ENCODE data around the gene CLEC11A.

CLEC11A gene, protein sequence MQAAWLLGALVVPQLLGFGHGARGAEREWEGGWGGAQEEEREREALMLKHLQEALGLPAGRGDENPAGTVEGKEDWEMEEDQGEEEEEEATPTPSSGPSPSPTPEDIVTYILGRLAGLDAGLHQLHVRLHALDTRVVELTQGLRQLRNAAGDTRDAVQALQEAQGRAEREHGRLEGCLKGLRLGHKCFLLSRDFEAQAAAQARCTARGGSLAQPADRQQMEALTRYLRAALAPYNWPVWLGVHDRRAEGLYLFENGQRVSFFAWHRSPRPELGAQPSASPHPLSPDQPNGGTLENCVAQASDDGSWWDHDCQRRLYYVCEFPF

DNA sequence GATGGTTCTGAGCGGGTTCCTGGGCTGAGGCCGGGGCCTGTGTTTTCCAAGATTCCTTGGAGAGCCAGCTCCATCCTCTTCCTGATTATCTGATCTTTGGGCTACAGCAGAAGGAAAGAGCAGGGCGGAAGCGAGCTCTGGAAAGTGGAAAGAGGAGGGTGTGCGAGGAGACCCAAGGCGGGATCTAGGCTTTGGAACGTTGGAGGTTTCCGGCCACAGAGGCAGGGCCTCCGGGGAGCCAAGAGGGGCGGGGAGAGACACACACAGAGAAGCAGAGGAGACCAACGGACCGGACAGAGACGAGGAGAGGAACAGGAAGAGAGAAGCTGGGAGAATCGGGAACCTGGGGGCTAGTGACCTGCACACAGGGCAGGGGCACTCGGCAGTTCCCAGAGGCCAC, at the start of gene CLEC11A:
CLEC11A (plus strand) TSS at position 296 of the 400 bp plus-strand sequence. CDS start 162 bp downstream, outside the sequence.
- Histone ChIP-seq H3K4me3 (ENCODE audit: low read depth, low read length) (peak within 1 kb of the TSS; percentile 73), H3K36me3 (ENCODE audit: control insufficient read depth, insufficient read depth, low read length) (no peaks in the 10 kb centered on the region), H3K27me3 (ENCODE audit: control insufficient read depth, insufficient read depth, low read length) (peaks cover 47% of the 10 kb centered on the region), H3K27ac (ENCODE audit: low read depth, low read length) (no peak within 1 kb of the TSS), H3K4me1 (ENCODE audit: control insufficient read depth, insufficient read depth, low read length) (peaks cover 9% of the 10 kb centered on the region), H3K9me3 (ENCODE audit: control insufficient read depth, insufficient read depth, low read length) (no peaks in the 10 kb centered on the region), H3K9ac (ENCODE audit: low read depth, low read length) (no peak within 1 kb of the TSS)

DNA sequence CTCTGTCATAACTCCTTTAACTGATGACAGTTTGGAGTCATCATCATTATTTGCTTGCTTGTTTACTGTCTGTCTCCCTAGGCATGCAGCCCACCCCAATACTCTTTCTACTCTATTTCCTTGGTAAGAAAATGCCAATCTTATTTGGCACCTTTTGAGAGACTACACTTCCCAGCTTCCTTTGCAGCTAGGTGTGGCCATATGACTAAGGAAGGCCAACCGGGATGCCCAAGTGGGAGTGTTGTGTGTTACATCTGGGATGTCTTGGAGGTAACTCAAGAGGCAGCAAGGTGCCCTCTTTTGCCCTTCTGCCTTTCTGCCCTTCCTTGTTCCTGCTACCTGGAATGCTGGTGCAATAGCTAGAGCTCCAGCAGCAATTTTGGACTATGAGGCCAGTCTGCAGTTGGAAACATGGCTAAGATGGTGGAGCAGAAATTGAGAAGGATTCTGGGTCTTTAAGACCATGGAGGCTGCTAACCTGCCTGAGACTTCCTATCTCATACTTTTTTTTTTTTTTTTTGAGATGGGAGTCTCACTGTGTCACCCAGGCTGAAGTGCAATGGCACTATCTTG, 46.5 kb upstream of the CLEC11A start:
- Histone ChIP-seq H3K27me3 (ENCODE audit: control insufficient read depth, insufficient read depth, low read length) (peaks cover 40% of the 10 kb centered on the region), H3K4me1 (ENCODE audit: control insufficient read depth, insufficient read depth, low read length) (peaks cover 8% of the 10 kb centered on the region), H3K27ac (ENCODE audit: low read depth, low read length) (no peak overlapping the region), H3K9ac (ENCODE audit: low read depth, low read length) (no peak overlapping the region), H3K9me3 (ENCODE audit: control insufficient read depth, insufficient read depth, low read length) (no peaks in the 10 kb centered on the region), H3K36me3 (ENCODE audit: control insufficient read depth, insufficient read depth, low read length) (no peaks in the 10 kb centered on the region), H3K4me3 (ENCODE audit: low read depth, low read length) (no peak overlapping the region)

- Histone ChIP-seq H3K36me3 (ENCODE audit: control insufficient read depth, insufficient read depth, low read length) (no peaks in the 10 kb centered on the region), H3K4me1 (ENCODE audit: control insufficient read depth, insufficient read depth, low read length) (peaks cover 8% of the 10 kb centered on the region), H3K4me3 (ENCODE audit: low read depth, low read length) (no peak overlapping the region)
Measured at GRCh38 chr19:50677636-50678035, 45.5 kb upstream of the CLEC11A start.

DNA sequence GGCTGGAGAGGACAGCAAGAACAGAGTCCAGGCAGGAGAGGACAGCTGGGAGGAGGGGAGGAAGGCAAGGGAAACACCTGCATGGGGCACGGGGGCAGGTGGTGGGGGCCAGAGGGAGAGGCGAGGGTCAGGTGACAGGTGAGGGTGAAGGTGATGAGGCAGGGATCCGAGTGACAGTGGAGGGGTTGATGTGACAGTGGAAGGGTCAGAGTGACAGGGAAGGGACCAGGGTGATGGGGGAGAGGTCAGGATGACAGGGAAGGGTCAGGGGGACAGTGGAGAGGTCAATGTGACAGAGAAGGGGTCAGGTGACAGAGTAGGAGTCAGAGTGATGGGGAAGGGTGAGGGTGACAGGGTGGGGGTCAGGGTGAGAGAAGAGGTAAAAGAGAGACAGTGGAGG, 44.8 kb upstream of the CLEC11A start:
- H3K4me3 ChIP-seq (ENCODE audit: low read depth, low read length): no peak overlapping the region
- peaks cover 36% of the 10 kb centered on the region for H3K27me3 ChIP-seq (ENCODE audit: control insufficient read depth, insufficient read depth, low read length)
- H3K4me1 ChIP-seq (ENCODE audit: control insufficient read depth, insufficient read depth, low read length): peaks cover 6% of the 10 kb centered on the region
- no peak overlapping the region for H3K27ac ChIP-seq (ENCODE audit: low read depth, low read length)
- no peaks in the 10 kb centered on the region for H3K36me3 ChIP-seq (ENCODE audit: control insufficient read depth, insufficient read depth, low read length)
- no peaks in the 10 kb centered on the region for H3K9me3 ChIP-seq (ENCODE audit: control insufficient read depth, insufficient read depth, low read length)
- no peak overlapping the region for H3K9ac ChIP-seq (ENCODE audit: low read depth, low read length)

More at GRCh38 chr19:50677636-50678035, 45.5 kb upstream of the CLEC11A start:
- H3K27me3 ChIP-seq (ENCODE audit: control insufficient read depth, insufficient read depth, low read length): peaks cover 36% of the 10 kb centered on the region
- H3K9ac ChIP-seq (ENCODE audit: low read depth, low read length): no peak overlapping the region
- H3K9me3 ChIP-seq (ENCODE audit: control insufficient read depth, insufficient read depth, low read length): no peaks in the 10 kb centered on the region
- H3K27ac ChIP-seq (ENCODE audit: low read depth, low read length): peak overlapping the region; percentile 14

GRCh38 chr19:50679177-50680125, 43.7 kb upstream of the CLEC11A start:
- Histone ChIP-seq H3K4me3 (ENCODE audit: low read depth, low read length) (no peak overlapping the region), H3K9ac (ENCODE audit: low read depth, low read length) (no peak overlapping the region), H3K4me1 (ENCODE audit: control insufficient read depth, insufficient read depth, low read length) (peaks cover 5% of the 10 kb centered on the region), H3K9me3 (ENCODE audit: control insufficient read depth, insufficient read depth, low read length) (no peaks in the 10 kb centered on the region), H3K27me3 (ENCODE audit: control insufficient read depth, insufficient read depth, low read length) (peaks cover 39% of the 10 kb centered on the region), H3K27ac (ENCODE audit: low read depth, low read length) (no peak overlapping the region), H3K36me3 (ENCODE audit: control insufficient read depth, insufficient read depth, low read length) (no peaks in the 10 kb centered on the region)

DNA sequence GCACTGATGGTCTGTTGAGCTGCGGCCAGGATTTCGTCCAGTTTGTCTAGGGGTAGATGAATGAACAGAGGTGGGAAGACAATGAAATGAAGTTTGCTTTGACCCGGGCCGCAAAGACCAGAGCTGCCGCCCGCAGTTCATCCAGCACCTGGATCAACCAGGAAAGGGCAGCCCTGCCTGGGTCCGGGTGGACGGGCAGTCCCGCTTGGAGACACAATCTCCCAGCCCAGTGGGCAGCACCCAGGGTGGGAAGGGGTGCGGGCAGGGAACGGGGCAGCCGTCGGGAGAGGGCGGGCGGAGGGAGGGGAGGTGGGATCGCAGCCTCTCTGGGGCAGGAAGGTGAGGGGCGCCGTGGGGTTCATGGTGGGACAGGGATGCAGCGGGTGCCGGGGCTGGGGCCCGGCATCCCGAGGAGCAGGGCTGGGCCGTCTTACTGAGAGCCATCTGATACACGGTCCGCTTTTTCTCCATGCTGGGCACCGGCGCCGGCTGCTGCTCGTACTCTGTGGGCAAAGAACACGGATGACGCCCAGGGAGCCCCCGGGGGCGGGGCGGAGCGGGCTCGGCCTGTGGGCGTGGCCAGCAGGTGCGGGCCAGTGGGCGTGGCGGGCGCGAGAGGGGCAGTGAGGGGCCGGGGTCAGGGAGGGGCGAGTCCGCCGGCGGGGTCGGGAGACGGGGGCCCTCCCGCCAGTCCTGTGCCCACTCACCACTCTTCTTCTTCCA, 36.7 kb upstream of the CLEC11A start:
- H3K27me3 ChIP-seq (ENCODE audit: control insufficient read depth, insufficient read depth, low read length): peaks cover 79% of the 10 kb centered on the region
- H3K4me3 ChIP-seq (ENCODE audit: low read depth, low read length): peak overlapping the region; percentile 47; the same call in 1 of the 2 replicates
- H3K36me3 ChIP-seq (ENCODE audit: control insufficient read depth, insufficient read depth, low read length): no peaks in the 10 kb centered on the region

DNA sequence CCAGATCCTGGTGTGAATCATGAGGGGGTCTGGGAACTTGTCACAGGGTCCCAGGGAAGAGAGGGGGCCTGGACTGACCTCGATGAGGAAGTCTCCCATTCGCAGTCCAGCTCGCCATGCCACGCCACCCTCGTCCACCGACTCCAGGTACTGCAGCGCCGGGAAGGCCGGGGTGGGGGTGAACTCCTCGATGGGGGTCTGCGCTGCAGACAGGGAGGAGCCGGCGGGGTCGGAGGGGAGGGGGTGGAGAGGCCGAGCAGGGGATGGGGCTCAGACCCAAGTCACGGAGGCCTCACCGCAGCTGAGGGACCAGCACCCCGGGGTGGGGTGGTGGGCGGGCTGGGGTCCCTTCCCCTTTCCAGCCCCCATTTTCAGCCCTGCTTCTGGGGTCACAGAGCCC, 34.4 kb upstream of the CLEC11A start:
- H3K27ac ChIP-seq (ENCODE audit: low read depth, low read length): no peak overlapping the region
- no peak overlapping the region for H3K4me3 ChIP-seq (ENCODE audit: low read depth, low read length)
- H3K9me3 ChIP-seq (ENCODE audit: control insufficient read depth, insufficient read depth, low read length): no peaks in the 10 kb centered on the region
- H3K9ac ChIP-seq (ENCODE audit: low read depth, low read length): no peak overlapping the region
- H3K27me3 ChIP-seq (ENCODE audit: control insufficient read depth, insufficient read depth, low read length): peaks cover 85% of the 10 kb centered on the region
- H3K36me3 ChIP-seq (ENCODE audit: control insufficient read depth, insufficient read depth, low read length): no peaks in the 10 kb centered on the region
- H3K4me1 ChIP-seq (ENCODE audit: control insufficient read depth, insufficient read depth, low read length): peaks cover 3% of the 10 kb centered on the region; the same call in 1 of the 2 replicates

More for the DNA sequence above, 36.7 kb upstream of the CLEC11A start:
- H3K27ac ChIP-seq (ENCODE audit: low read depth, low read length): no peak overlapping the region
- H3K9ac ChIP-seq (ENCODE audit: low read depth, low read length): no peak overlapping the region
- H3K9me3 ChIP-seq (ENCODE audit: control insufficient read depth, insufficient read depth, low read length): no peaks in the 10 kb centered on the region
- H3K4me1 ChIP-seq (ENCODE audit: control insufficient read depth, insufficient read depth, low read length): no peaks in the 10 kb centered on the region

- peaks cover 81% of the 10 kb centered on the region for H3K27me3 ChIP-seq (ENCODE audit: control insufficient read depth, insufficient read depth, low read length)
- no peaks in the 10 kb centered on the region for H3K9me3 ChIP-seq (ENCODE audit: control insufficient read depth, insufficient read depth, low read length)
- peaks cover 9% of the 10 kb centered on the region; the same call in 1 of the 2 replicates for H3K4me1 ChIP-seq (ENCODE audit: control insufficient read depth, insufficient read depth, low read length)
- no peak overlapping the region for H3K27ac ChIP-seq (ENCODE audit: low read depth, low read length)
- no peak overlapping the region for H3K9ac ChIP-seq (ENCODE audit: low read depth, low read length)
- H3K36me3 ChIP-seq (ENCODE audit: control insufficient read depth, insufficient read depth, low read length): no peaks in the 10 kb centered on the region
- H3K4me3 ChIP-seq (ENCODE audit: low read depth, low read length): no peak overlapping the region
Measured at GRCh38 chr19:50690439-50690838, 32.7 kb upstream of the CLEC11A start.

GRCh38 chr19:50693064-50693975, 29.8 kb upstream of the CLEC11A start:
- peak overlapping the region; percentile 42 for H3K4me3 ChIP-seq (ENCODE audit: low read depth, low read length)

More at GRCh38 chr19:50693064-50693975, 29.8 kb upstream of the CLEC11A start:
- H3K9ac ChIP-seq (ENCODE audit: low read depth, low read length): no peak overlapping the region
- no peak overlapping the region for H3K27ac ChIP-seq (ENCODE audit: low read depth, low read length)
- H3K9me3 ChIP-seq (ENCODE audit: control insufficient read depth, insufficient read depth, low read length): no peaks in the 10 kb centered on the region
- H3K27me3 ChIP-seq (ENCODE audit: control insufficient read depth, insufficient read depth, low read length): peaks cover 84% of the 10 kb centered on the region
- peaks cover 9% of the 10 kb centered on the region; the same call in 1 of the 2 replicates for H3K4me1 ChIP-seq (ENCODE audit: control insufficient read depth, insufficient read depth, low read length)
- H3K36me3 ChIP-seq (ENCODE audit: control insufficient read depth, insufficient read depth, low read length): no peaks in the 10 kb centered on the region

Data from HUES48 (cell line).